Kidney tubule cell (primary cell): ENCODE measurements around the gene TMEM59L.

ENCODE experiments used
- DNase-seq: peaks from one replicate; pipeline ENCODE4 v3.0.0-alpha.2; 2018; ENCODE audit warnings: low spot score

Gene TMEM59L

GRCh38 chr19:18608805-18609716, 3.6 kb upstream of the TMEM59L start:
- no peak for DNase-seq

GRCh38 chr19:18609717-18610051, 3.0 kb upstream of the TMEM59L start:
- DNase-seq: no peak

- no peak for DNase-seq
These were observed 2.5 kb upstream of the TMEM59L start for GRCh38 chr19:18610245-18610555.

- no peak for DNase-seq
These were observed 1.9 kb upstream of the TMEM59L start for GRCh38 chr19:18610556-18611326.

GRCh38 chr19:18611327-18612050, 1.2 kb upstream of the TMEM59L start:
- DNase-seq: no peak

- DNase-seq: no peak
These were observed 459 bp upstream of the TMEM59L start for GRCh38 chr19:18612051-18612771.

GRCh38 chr19:18613589-18614234, 1.0 kb downstream of the TMEM59L start:
- DNase-seq: no peak

- DNase-seq: no peak
These were observed 3.4 kb downstream of the TMEM59L start for GRCh38 chr19:18616023-18616422.

- DNase-seq: no peak
These were observed 4.9 kb downstream of the TMEM59L start for GRCh38 chr19:18617562-18617961.

GRCh38 chr19:18618236-18618635, 5.6 kb downstream of the TMEM59L start:
- DNase-seq: no peak

- no peak for DNase-seq
These were observed 7.6 kb downstream of the TMEM59L start for GRCh38 chr19:18620311-18620710.

GRCh38 chr19:18620902-18621301, 8.2 kb downstream of the TMEM59L start:
- no peak for DNase-seq

GRCh38 chr19:18626906-18627305, 14.2 kb downstream of the TMEM59L start:
- no peak for DNase-seq

GRCh38 chr19:18629166-18630088, 16.8 kb downstream of the TMEM59L start:
- DNase-seq: no peak

- DNase-seq: no peak
These were observed 20.7 kb downstream of the TMEM59L start for GRCh38 chr19:18633321-18633720.

- no peak for DNase-seq
These were observed 22.1 kb downstream of the TMEM59L start for GRCh38 chr19:18634612-18635297.

GRCh38 chr19:18635831-18636182, 23.1 kb downstream of the TMEM59L start:
- no peak for DNase-seq

GRCh38 chr19:18636183-18636968, 23.7 kb downstream of the TMEM59L start:
- DNase-seq: peak; percentile 96

- DNase-seq: no peak
These were observed 24.4 kb downstream of the TMEM59L start, which contains the start of gene KLHL26 for GRCh38 chr19:18636969-18637629. TSS of gene KLHL26 (plus strand) at chr19:18637028. CDS start at chr19:18637055, 27 bp downstream.
